Fibroblast of skin of left quadriceps (primary cell): ENCODE results near the gene HLCS.

Source experiments
- DNase-seq, 2 experiments: peaks; one replicate each; pipeline ENCODE4 v3.0.0-alpha.2; 2013; ENCODE audit warnings: low read depth in 2 of 2

Gene HLCS

DNA sequence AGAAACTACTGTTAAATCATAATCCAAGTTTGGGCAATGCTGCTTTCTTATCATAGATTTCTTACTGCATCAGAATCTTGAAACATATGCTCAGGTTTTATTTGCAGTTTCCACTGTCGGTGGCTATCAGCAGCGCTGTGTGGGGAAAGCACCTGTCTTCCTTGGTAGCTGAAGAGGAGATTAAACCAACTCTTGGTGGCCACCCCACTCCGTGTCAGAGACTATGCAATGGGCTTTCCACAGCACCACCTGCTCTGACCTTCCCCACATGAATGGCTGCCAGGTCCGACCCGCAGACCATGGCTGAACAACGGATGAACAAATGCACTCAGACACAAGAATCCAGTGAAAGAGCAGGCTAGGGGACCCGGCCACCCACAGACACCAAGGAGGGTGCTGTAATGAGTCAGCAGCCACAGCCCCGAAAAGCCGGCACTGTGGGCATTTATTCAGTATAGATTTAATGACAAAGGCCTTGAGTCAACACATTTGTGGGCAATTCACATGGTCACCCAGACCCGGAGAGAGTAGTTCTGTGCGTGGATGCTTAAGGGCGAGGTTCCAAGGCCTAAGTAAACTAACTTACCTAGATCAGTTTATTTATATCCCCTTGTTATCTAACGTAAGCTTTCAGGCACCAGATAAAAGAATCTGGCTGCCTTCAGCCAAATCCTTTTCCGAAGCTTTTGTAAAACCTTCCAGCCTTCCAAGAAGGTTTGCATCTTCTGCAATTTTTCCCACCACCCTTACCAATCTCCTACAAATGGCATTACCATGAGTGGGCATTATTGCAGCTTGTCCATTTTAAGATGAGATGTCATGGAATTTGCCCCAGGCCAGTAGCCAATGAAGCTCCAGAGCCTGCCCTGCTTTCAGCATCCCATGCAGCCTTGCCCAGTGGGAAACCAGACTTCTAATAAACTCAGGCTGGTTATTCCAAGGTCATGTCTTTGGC lies 82.7 kb downstream of the HLCS start:
- DNase-seq = no peak

DNA sequence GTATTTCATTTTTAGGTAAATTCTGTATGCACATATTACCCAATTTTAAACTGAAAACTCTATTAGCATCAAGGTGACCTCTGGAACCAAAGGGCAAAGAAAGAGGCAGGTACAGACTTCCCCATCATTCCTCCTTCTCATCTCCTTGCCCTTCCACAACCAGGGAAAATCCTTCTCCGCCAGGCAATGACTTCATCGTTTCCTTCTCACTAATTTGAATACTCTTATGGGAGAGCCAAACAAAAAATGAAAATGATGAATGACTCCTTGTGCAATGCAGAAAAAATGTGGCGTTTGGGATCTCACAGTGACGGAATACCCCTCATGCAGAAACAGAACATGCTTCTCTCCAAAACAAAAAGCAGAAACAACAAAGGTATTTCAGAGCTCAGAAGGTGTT lies 83.7 kb downstream of the HLCS start:
- DNase-seq = no peak

DNA sequence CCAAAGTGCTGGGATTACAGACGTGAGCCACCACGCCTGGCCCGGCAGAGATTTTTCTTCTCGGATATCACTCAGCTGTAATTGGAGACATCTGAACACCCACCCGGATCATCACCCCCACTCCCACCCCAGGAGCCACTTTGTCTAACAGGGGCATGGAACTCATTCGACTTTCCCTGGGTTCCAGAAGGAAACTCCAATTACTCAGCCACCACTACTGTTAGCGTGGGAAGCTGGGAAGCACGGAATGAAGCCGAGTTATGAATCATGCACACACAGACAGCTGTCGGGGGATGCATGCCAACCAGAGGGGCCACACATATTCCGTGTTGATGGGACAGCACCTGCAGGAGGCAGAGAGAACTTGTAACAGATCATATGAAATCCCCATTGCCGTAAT lies 85.2 kb downstream of the HLCS start:
- no peak for DNase-seq

DNA sequence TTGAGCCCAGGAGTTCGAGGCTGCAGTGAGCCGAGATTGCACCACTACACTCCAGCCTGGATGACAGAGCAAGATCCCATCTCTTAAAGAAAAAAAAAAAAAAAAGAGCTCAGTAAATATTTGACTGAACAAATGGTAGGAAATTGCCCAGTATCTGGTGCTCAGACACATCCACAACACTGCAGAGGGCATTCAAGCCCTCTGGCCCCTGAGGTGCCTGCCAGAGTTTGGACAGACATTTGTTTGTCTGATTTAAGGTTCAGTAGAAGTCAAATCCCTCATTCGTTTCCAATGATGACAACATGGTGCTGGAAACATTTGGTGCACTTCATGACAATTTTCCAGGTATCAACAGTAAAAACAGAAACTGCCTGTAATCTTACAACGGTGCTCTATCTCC lies 86.6 kb downstream of the HLCS start:
- DNase-seq = no peak

DNA sequence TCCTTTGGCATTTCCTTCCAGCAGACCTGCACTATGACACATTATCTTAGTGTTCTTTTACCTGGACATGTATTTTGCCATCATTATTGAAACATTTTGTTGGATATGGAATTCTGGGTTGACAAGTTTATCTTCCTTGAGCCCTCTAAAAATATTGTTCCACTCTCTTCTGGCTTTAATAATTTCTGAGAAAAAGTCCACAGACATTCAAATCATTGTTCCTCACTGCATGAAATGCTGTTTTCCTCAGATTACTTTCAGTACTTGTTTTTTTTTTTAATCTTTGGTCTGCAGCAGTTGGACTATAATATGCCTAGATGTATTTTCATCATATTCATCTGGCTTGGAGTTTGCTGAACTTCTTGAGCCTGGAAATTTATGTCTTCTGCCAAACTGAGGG lies 88.7 kb downstream of the HLCS start:
- DNase-seq = no peak

DNA sequence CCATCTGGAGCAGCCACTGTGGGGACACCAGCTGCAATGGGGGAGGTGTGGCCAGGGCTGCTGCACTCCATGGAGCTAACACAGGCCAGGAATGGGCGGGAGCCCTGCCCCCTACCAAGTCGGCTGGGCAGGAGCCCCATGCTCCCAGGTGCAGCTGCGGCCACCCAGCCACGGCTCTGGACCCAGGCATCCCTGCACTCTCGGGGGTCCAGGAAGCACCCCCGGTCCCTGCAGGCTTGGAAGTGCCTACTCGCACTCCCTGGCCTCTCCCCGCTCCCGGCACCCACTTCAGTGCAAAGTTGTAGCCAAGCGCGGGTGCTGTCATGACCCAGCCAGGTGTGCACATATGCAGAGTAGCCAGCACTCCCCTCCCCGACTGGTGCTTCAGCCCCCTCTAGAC lies 91.8 kb downstream of the HLCS start:
- no peak for DNase-seq

DNA sequence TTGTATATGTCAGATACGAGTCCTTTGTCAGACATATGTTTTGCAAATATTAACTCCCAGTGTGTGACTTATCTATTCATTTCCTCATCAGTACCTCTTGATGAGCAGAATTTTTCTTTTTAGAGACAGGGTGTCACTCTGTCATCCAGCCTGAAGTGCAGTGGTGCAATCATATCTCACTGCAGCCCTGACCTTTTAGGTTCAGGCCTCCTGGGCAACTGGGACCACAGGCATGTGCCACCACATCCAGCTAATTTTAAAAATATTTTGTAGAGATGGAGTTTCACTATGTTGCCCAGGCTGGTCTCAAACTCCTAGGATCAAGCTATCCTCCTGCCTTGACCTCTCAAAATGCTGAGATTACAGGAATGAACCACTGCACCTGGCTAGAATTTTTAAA lies 93.0 kb downstream of the HLCS start:
- no peak for DNase-seq

DNA sequence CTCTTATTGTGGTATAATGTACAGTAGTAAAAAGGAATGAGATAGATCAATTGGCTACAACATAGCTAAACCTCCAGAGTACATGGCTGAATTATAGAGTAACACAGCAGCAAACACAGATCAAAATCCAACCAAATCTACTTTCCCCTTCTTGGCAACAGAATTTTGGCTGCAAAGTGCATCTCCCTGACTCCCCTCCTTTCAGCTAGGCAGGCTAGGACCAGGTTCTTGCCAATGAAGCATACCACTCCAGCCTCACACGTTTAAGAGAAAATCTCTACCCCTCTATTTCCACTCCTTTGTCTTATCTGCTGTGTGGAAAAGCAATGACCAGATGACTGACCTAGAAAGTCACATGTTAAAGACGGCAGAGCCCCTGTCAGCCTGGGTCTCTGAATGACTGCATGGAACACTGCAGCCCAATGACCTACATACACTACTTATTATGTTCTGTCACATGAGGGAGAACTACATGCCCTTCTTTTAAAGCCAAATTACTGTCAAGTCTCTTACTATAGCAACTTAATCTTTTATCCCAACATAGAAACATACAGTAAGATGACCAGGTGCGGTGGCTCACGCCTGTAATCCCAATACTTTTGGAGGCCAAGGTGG lies 99.1 kb downstream of the HLCS start:
- DNase-seq = no peak

DNA sequence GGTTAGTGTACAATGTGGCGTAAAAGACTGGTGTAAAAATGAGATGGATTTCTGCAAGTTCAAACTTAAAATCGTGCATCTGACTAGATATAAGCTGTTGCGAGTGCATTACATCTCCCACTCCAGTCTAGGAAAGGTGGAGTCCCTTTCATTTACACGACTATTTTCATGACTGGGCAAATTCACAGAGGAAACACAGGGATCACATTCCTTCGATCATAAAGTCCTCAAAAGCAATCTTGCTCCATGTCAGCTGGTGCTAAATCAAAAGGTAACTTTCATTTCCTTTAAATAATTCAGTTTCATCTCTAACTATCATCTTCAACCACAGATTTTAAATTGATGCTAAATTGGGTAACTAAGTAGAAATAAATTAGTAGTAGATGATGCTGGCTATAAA lies 100.0 kb downstream of the HLCS start:
- no peak for DNase-seq

DNA sequence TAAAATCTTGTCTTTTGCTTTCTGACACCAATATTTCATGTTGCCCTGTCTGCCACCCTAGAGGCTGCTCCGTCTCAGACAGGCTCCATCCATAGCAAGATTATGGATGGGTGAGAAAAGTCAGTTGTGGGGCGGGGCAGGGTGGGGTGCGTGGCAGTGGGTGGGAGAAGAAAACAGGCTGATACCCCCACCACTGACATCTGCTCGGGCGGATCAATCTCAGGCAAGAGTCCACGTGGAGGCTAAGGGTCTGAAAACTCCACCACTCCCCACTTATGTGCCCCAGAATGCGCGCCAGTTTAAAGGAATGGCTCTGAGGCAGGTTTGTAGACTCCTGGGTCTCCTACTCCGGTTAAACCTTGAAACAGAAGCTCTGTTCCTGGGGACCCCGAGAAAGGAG lies 101.5 kb downstream of the HLCS start:
- no peak for DNase-seq

DNA sequence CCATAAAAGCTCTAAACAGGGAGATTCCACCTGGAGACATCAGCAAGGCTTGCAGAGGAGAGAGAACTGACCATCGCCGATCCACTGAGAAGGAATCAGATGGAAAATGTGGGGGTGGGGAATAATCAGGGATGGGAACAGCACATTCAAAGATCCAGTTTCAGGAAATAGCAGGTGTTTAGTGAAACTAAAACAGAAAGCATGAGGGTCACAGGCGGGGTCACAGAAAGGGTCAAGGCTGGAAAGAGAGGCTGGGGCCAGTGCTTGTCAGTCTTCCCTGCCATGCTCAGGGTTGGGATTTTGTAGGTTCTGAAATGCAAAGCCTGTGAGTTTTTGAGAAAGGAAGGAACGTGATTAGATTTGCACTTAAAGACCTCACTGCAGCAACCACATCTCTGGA lies 103.2 kb downstream of the HLCS start:
- no peak for DNase-seq

DNA sequence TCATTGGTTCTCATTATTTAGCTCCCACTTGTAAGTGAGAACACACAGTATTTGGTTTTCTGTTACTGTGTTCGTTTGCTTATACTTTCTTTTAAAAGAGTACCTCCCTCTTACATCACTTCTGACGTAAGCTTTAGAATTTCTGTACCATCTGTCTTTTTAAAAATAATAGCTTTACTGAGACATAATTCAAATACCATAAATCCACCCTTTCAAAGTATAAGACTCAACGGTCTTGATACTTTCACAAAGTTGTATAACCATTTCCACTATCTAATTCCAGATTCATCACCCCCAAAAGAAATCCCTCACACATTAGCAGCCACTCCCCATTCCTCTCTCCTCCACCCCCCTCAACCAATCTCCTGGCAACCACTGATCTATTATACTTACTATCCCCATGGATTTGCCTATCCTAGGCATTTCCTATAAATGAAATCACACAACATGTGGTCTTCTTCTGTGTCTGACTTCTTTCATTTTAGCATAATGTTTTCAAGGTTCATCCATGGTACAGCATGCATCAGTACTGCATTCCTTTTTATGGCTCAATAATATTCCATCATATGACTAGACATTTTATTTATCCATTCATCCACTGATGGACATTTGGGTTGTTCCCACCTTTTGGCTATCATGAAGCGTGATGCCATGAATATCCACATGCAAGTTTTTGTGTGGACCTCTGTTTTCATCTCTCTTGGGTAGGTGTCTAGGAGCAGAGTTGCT lies 104.7 kb downstream of the HLCS start:
- DNase-seq = peak in 1 of 2 experiments; percentile 29

DNA sequence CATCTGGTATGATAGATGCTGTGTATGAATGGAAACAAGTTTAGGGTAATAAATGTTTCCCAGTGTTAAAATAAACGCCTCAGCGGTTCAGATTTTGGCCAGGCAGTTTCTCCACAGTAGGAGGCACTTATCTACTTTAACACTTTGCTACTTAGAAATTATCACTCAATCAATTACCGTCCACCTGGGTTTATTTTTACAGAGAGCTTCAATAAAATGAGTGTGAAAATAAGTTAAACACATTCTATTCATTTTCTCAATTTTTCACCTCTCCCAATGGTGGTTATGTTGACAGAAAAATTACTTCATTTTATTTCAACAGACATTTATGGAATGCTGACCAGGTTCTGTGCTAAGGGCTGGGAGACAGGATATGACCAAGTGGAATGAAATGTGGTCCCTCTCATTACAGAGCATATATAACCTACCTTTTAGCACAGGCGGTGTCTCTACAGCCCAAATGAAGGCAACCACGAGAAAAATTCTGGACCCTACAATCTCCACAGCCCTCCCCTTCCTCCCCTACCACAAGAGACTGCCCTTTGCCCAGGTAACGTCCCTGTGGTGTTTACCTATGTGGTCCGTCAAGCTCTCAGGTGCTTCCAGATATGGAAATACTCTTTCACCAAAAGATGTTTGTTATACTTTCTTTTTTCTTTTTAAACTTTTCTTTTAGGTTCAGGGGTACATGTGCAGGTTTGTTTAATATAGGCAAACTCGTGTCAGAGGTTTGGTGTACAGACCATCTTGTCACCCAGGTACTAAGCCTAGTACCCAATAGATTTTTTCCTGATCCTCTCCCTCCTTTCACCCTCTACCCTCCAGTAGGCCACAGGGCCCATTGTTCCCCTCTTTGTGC lies 105.5 kb downstream of the HLCS start:
- peak; percentile 74 to 76 for DNase-seq

DNA sequence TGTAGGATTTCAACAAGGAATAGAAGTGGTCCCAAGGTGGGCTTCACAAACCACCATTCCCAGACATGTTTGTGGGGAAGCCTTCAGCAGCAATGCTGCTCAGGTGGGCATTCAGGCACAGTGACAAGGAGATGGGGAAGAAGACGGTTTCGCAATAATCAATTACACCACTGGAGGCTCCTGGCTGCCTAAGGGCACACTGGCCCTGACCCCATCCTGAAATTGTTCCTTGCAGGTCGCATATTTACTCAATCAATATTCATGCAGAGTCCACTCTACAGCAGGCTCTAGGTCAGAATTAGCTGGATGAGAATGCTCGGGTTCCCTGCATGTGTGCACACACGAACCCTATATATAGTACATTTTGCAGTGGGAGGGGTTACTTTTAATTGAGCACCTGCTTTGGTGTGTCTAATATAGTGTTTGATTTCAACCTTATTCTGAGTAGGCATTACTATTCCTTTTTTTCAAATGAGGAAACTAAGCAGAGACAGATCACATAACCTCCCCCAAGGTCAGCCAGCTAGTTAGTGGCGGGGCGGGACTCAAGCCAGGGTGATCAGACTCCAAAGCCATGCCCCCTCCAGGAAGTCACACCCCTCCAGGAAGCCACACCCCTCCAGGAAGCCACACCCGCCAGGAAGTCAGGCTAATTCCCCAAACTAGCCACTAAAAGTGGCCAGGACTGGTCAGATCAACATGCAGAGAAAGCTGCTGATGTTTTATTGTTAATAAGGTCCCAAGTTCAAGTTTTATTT lies 106.5 kb downstream of the HLCS start:
- no peak for DNase-seq

DNA sequence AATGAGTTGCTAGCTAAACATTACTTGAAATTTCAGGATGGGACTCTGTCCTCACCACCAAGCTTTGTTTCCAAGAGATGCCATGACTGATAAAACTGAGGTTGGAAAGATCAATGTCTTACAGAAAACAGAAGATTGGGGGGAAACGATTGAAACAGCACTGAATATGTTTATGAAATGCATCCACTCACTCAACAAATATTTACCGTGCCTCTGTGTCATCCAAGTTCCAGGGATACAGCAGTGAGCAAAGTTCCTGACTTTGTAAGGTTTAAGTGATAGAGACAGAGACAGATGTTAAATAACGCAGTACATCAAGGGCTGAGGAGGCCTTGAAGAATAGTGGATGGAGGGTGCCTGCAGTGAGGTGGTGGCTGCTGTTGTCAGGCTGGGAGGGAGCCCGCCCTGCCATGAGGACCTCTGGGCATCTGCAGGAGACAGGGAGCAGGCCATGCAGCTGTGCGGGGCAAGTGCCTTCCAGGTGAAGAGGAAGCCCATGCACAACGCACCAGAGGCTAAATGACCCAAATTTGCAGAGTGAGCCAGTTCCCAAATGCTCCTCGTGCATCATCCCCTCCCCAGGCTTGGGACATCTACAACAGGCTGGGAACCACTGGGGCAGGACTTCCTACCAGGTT lies 108.0 kb downstream of the HLCS start:
- no peak for DNase-seq

DNA sequence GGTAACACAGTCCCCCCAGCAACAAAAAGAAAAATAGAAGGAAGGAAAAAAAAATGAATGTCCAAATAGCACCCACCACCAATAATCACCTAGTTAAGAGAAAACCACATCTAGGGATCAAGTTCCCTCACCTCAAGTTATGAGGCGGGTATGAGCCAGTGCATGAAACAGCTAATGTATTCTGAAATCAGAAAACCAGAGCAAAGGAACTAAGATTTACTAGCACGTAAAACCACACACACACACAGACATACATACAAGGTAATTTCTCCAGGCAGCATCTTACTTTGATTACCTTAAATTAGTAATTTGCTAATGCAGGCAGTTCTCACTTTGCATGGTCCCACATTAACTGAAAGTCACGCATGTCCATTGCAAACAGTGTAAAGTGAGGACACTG lies 109.8 kb downstream of the HLCS start:
- no peak for DNase-seq

DNA sequence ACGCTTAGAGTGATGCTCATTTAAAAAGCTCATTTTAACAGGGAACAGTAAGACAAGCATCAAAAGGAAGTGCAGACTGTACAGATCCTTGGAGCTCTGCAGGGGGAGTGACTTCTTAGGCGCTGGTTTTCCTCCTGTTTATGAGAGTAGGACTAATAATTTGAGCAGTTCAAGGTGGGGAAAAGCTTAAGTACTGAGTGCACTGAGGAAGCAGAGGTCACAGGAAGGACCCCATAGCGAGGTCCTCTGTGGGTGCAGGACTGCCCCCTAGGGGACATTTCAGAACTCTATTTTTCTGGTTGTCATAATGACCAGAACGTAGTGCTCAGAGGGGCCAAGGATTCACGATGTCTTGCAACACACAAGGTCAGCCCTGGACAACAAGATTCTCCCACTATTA lies 112.1 kb downstream of the HLCS start:
- no peak for DNase-seq

DNA sequence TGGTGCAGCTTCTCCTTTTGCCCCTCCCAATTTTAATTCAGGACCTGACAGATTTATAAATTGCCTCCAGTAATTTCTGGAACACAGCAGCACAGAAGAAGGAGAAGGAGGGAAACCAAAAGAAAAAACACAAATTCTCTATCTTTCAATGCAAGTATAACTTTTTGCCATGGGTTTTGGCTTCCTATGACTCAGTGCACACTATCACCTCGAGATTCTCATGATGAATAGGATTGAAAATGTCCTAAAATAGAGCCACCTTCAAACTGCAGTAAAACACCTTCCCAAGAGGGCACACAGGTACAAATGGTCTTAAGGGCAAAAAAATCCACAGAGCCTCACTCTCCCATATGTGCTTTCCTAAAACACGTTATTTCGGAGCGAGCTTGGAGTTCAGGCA lies 113.6 kb downstream of the HLCS start:
- DNase-seq = no peak

DNA sequence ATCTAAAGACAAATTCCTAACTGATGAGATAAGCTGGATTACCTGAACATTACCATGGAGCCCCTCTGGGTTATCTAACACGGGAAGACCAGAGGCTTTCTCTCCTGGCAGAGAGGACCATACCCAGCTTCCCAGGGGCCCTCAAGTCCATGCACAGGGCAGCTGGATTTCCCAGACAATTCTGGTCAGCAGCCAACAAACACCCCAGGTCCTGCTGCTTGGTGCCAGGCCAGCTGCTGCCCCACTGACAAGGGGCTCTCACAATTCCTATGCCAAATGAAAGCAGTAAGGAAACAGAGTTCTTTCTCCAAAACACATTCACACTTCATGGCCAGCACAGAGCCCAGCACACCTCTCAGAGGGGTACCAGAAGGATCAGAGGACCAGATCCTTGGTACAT lies 114.2 kb downstream of the HLCS start:
- DNase-seq = no peak

DNA sequence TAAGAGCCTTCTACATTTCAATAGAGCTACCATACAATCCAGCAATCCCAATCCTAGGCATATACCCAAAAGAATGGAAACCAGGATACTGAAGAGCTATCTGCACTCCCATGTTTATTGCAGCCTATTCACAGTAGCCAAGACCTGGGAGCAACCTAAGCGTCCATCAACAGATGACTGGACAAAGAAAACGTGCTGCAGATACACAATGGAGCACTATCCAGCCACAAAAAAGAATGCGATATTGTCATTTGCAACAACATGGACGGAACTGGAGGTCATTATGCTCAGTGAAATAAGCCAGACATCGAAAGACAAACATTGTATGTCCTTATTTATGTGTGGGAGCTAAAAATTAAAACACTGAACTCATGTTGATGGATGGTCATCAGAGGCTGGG lies 115.3 kb downstream of the HLCS start:
- DNase-seq = no peak

DNA sequence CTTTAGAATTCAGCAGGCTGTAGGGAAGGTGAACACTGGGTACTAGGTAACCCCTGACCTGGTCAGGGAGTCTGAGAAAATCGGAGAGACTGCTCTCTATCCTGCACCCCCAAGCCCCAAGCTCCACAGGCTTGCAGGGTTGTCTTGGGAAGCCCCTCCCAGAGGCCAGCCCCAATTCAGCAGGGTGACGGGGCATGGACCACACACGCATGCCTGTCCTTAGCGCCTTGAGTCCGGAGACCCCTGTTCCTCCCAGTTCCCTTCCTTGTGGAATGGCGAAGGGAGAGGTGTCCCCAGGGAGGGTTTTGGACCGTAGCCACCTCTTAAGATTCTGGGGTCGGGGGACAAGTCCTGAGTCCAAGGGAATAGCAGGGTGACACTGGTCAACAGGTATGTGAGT lies 116.1 kb downstream of the HLCS start:
- no peak for DNase-seq
